Sigmoid colon (tissue), 4 donors: ENCODE results near the gene IFITM10.

Source experiments
- POLR2AphosphoS5 ChIP-seq, 4 donors: sonication (generic); formaldehyde crosslinking; IDR thresholded peaks; one replicate each; pipeline ENCODE4 v1.6.1; 2017; ENCODE audit warnings: antibody characterized with exemption in 4 of 4
- TF ChIP-seq, protein P1 (sequence below), 4 experiments: fragments of 450-650 bp in 3 of 4; fragments of 200-600 bp in 1 of 4; IDR thresholded peaks; one replicate each; pipeline ENCODE4 v1.5.1; 2016 to 2019; ENCODE audit warnings: antibody characterized with exemption in 4 of 4, mild to moderate bottlenecking in 3 of 4, moderate library complexity in 2 of 4

DNA sequence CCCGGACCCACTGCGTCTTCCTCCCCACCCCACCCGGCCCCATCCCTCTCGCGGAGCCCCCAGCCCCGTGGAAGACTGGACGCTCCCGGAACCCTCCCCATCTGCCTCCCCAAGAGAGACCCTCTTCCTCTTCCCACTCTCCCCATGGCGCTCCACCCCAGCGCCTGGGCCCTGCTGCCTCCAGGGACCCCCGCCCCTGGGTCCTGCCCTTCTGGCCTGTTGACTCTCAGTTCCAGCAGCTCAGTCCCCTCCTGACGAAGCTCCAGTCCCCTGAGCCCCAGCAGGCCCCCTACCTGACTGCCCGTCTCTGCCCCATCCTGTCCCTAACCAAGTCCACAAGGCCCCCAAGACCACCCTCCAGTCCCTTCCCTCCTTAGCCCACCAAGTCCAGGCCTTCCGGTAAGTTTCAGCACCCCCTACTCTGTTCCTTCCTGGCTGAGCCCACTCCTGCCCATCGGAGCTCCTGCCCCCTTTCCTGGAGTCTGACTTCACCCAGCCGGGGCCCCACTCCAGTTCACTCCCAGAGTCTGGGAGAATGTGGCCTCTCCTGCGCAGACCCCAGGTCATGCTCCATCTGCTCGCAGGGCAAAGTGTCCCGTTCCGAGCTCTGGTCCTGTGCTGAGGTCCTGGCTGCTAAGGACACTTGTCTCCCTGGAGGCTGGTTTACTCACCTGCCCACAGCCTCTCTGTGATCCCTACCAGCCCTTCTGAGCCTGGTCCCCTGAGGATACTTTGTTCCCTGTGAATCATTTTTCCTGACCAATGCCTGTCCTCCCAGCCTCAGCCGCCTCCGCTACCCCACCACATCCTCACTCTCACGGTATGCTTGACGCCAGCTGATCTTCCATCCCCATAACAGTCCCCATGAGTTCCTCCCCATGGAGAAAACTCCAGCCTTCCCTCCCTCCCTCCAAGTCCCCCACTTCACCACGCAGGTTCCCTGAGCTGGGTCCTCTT is 722 bp downstream of the IFITM10 start:
- TF ChIP-seq, protein P1, sequence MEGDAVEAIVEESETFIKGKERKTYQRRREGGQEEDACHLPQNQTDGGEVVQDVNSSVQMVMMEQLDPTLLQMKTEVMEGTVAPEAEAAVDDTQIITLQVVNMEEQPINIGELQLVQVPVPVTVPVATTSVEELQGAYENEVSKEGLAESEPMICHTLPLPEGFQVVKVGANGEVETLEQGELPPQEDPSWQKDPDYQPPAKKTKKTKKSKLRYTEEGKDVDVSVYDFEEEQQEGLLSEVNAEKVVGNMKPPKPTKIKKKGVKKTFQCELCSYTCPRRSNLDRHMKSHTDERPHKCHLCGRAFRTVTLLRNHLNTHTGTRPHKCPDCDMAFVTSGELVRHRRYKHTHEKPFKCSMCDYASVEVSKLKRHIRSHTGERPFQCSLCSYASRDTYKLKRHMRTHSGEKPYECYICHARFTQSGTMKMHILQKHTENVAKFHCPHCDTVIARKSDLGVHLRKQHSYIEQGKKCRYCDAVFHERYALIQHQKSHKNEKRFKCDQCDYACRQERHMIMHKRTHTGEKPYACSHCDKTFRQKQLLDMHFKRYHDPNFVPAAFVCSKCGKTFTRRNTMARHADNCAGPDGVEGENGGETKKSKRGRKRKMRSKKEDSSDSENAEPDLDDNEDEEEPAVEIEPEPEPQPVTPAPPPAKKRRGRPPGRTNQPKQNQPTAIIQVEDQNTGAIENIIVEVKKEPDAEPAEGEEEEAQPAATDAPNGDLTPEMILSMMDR (IDR thresholded peaks at IDR 0.05), result no peak
- TF ChIP-seq POLR2AphosphoS5 (IDR thresholded peaks at IDR 0.05), result no peak
